ENCODE measurements around the gene MBD1.

Gene MBD1

DNA sequence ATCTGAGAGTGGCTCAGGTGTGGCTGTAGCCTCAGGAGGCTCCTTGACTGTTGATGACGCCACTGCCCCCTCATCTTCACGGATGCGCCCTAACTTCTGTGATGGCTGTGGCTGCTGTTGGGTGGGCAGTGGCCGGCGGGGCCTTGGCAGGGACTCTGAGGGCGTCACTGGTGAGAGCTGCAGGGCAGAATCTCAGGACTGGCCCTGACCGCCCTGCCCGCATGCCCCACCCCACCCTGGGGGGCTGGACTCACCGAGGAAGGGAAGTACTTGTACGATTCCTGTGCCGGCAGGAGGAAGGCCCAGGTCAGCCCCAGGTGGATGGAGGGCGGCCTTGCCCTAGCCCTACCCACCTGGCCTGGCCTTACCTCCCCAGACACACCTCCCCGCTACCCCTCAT, 3.7 kb upstream of the MBD1 start:
- Histone ChIP-seq H3K4me1 (ENCODE audit: low read length) (peaks cover 12% of the 10 kb centered on the region), H3K4me2 (ENCODE audit: low read depth, low read length) (no peak overlapping the region), H3K27me3 (replicated peaks; ENCODE audit: insufficient read depth, low read length) (no peaks in the 10 kb centered on the region), H3K27ac (ENCODE audit: low read length) (no peak overlapping the region), H3K9me2 (replicated peaks; ENCODE audit: insufficient read depth, low read length) (no peaks in the 10 kb centered on the region), H3K9ac (ENCODE audit: low read length) (no peak overlapping the region), H4K20me1 (ENCODE audit: insufficient read depth, low read length) (no peaks in the 10 kb centered on the region), H3K4me3 (ENCODE audit: low read length) (no peak overlapping the region), H2AFZ (ENCODE audit: low read length) (no peak overlapping the region), H3K36me3 (replicated peaks; ENCODE audit: insufficient read depth, low read length) (peaks cover 11% of the 10 kb centered on the region; the same call in 1 of the 2 replicates), H3F3A (ENCODE audit: insufficient read depth, low read length) (no peaks in the 10 kb centered on the region), H3K9me3 (replicated peaks; ENCODE audit: insufficient read depth, low read length) (no peaks in the 10 kb centered on the region), H3K79me2 (ENCODE audit: low read length) (peaks cover 44% of the 10 kb centered on the region)
- DNase-seq, result no peak
- TF ChIP-seq EZH2 (optimal IDR thresholded peaks at IDR 0.05; ENCODE audit: low read depth, low read length) (no peak), EZH2phosphoT487 (IDR thresholded peaks at IDR 0.05; ENCODE audit: low read length) (no peak)
- TF ChIP-seq, protein P1, sequence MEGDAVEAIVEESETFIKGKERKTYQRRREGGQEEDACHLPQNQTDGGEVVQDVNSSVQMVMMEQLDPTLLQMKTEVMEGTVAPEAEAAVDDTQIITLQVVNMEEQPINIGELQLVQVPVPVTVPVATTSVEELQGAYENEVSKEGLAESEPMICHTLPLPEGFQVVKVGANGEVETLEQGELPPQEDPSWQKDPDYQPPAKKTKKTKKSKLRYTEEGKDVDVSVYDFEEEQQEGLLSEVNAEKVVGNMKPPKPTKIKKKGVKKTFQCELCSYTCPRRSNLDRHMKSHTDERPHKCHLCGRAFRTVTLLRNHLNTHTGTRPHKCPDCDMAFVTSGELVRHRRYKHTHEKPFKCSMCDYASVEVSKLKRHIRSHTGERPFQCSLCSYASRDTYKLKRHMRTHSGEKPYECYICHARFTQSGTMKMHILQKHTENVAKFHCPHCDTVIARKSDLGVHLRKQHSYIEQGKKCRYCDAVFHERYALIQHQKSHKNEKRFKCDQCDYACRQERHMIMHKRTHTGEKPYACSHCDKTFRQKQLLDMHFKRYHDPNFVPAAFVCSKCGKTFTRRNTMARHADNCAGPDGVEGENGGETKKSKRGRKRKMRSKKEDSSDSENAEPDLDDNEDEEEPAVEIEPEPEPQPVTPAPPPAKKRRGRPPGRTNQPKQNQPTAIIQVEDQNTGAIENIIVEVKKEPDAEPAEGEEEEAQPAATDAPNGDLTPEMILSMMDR (IDR thresholded peaks at IDR 0.05; ENCODE audit: low read length), result no peak

DNA sequence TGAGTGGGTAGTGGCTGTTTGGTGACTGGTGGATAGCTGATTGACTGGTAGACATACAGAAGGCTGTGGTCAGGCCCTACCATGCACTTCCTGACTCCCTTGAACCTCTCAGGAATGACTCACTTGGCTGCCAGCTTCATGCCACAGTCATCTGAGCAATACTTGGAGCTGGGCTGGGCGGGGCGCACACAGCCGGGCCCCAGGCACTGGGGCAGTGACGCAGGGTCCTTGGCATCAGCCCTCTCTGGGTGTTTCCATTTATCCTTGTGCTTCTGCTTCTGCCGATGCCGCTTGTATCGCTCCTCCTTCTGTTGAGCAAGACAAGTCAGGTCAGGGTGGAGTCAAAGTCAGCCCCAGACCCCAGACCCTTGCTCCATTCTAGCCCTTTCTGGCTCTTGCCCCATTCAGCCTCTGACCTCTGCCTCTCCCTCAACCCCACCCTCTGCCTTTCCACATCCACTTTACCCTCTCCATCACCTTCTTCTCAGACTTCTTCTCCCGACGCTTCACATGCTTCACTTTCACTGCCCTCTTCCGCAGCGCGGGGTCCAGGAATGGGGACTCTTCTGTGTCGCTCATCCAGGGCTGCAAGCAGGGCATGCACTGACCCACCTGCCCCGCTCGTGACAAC, 3.0 kb upstream of the MBD1 start:
- TF ChIP-seq, protein P1 (IDR thresholded peaks at IDR 0.05; ENCODE audit: low read length), result no peak
- TF ChIP-seq EZH2 (optimal IDR thresholded peaks at IDR 0.05; ENCODE audit: low read depth, low read length) (no peak), EZH2phosphoT487 (IDR thresholded peaks at IDR 0.05; ENCODE audit: low read length) (no peak)
- Histone ChIP-seq H3K27me3 (replicated peaks; ENCODE audit: insufficient read depth, low read length) (no peaks in the 10 kb centered on the region), H3K27ac (ENCODE audit: low read length) (no peak overlapping the region), H4K20me1 (ENCODE audit: insufficient read depth, low read length) (no peaks in the 10 kb centered on the region), H3K79me2 (ENCODE audit: low read length) (peaks cover 51% of the 10 kb centered on the region), H3K4me1 (ENCODE audit: low read length) (peaks cover 19% of the 10 kb centered on the region), H3K9ac (ENCODE audit: low read length) (no peak overlapping the region), H3F3A (ENCODE audit: insufficient read depth, low read length) (no peaks in the 10 kb centered on the region), H3K4me3 (ENCODE audit: low read length) (no peak overlapping the region), H3K36me3 (replicated peaks; ENCODE audit: insufficient read depth, low read length) (peaks cover 11% of the 10 kb centered on the region), H3K9me2 (replicated peaks; ENCODE audit: insufficient read depth, low read length) (no peaks in the 10 kb centered on the region), H2AFZ (ENCODE audit: low read length) (no peak overlapping the region), H3K4me2 (ENCODE audit: low read depth, low read length) (no peak overlapping the region), H3K9me3 (replicated peaks; ENCODE audit: insufficient read depth, low read length) (no peaks in the 10 kb centered on the region)
- DNase-seq, result no peak

DNA sequence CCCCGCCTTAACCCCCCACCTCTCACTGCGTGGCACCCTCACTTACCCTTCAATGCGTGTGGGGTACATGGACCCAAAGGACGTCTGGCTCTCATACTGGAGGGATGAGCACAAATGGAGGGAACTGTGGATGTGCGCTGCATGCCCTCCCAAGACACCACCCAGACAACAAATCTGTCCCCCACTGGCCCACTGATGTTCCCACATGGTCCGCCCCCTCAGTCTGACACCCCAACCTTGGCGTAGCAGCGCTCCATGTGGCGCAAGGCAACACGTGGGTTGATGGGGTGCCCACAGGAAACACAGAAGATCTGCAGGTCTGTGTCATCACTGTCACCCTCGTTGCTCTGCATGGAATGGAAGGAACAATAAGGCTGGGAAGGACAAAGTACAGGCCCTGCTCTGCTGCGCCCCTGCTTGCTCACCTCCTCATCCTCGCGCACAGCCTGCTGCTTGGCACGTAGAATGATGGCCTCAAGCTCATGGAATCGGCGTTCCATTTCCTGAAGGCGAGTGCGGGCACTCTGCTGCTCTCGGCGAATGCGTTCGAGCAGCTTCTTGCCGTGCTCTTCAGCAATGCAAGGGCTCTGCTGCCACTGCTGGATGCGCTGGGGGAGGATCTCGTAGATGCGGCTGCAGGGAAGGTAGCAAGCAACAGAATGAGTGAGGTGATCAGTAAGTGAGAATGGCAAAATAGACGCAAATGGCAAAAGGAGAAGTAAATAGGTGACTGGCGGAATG, 2.3 kb upstream of the MBD1 start:
- Histone ChIP-seq H3F3A (ENCODE audit: insufficient read depth, low read length) (no peaks in the 10 kb centered on the region), H3K9me3 (replicated peaks; ENCODE audit: insufficient read depth, low read length) (no peaks in the 10 kb centered on the region), H3K27me3 (replicated peaks; ENCODE audit: insufficient read depth, low read length) (no peaks in the 10 kb centered on the region), H3K36me3 (replicated peaks; ENCODE audit: insufficient read depth, low read length) (peaks cover 11% of the 10 kb centered on the region), H2AFZ (ENCODE audit: low read length) (no peak overlapping the region), H3K4me3 (ENCODE audit: low read length) (no peak overlapping the region), H3K4me2 (ENCODE audit: low read depth, low read length) (no peak overlapping the region), H3K79me2 (ENCODE audit: low read length) (peaks cover 58% of the 10 kb centered on the region), H3K27ac (ENCODE audit: low read length) (no peak overlapping the region), H3K9ac (ENCODE audit: low read length) (no peak overlapping the region), H3K9me2 (replicated peaks; ENCODE audit: insufficient read depth, low read length) (no peaks in the 10 kb centered on the region), H4K20me1 (ENCODE audit: insufficient read depth, low read length) (no peaks in the 10 kb centered on the region), H3K4me1 (ENCODE audit: low read length) (peaks cover 25% of the 10 kb centered on the region)
- TF ChIP-seq EZH2 (optimal IDR thresholded peaks at IDR 0.05; ENCODE audit: low read depth, low read length) (no peak), EZH2phosphoT487 (IDR thresholded peaks at IDR 0.05; ENCODE audit: low read length) (no peak)
- TF ChIP-seq, protein P1 (IDR thresholded peaks at IDR 0.05; ENCODE audit: low read length), result no peak
- DNase-seq, result no peak
